H9 (cell line): ENCODE results near the gene MYBBP1A. TPM values are rescaled to one million over a fixed set of nuclear protein-coding genes. Genes with fewer than 3 reads are reported as not detected.

ENCODE experiments used
- DNase-seq: peaks from one replicate; pipeline ENCODE4 v3.0.0-alpha.2; 2017
- H2AFZ ChIP-seq: one replicate; pipeline ENCODE4 v1.6.1; 2013; ENCODE audit warnings: mild to moderate bottlenecking, low read length, control low read depth, moderate library complexity
- H2AK5ac ChIP-seq: 2 replicates; pipeline ENCODE4 v1.6.1; 2013; ENCODE audit warnings: low read length, control low read depth, mixed read lengths; ENCODE audit not compliant: insufficient read length
- H2BK120ac ChIP-seq: one replicate; pipeline ENCODE4 v1.6.1; 2013; ENCODE audit warnings: low read depth, mild to moderate bottlenecking, low read length, control low read depth, inconsistent platforms; ENCODE audit not compliant: poor library complexity, severe bottlenecking
- H2BK12ac ChIP-seq: 2 replicates; pipeline ENCODE4 v1.6.1; 2013; ENCODE audit warnings: low read length, control low read depth, mixed read lengths, low read depth; ENCODE audit not compliant: insufficient read length
- H2BK15ac ChIP-seq: 2 replicates; pipeline ENCODE4 v1.6.1; 2013; ENCODE audit warnings: low read depth, low read length, control low read depth
- H2BK20ac ChIP-seq: one replicate; pipeline ENCODE4 v1.6.1; 2013; ENCODE audit warnings: low read depth, mild to moderate bottlenecking, low read length, control low read depth, inconsistent platforms; ENCODE audit not compliant: poor library complexity, severe bottlenecking
- H2BK5ac ChIP-seq: 2 replicates; pipeline ENCODE4 v1.6.1; 2013; ENCODE audit warnings: low read length, control low read depth, mixed read lengths; ENCODE audit not compliant: insufficient read length
- H3K14ac ChIP-seq: 2 replicates; pipeline ENCODE4 v1.6.1; 2013; ENCODE audit warnings: low read length, control low read depth; ENCODE audit not compliant: insufficient read depth
- H3K18ac ChIP-seq: 2 replicates; pipeline ENCODE4 v1.6.1; 2013; ENCODE audit warnings: low read depth, mild to moderate bottlenecking, mixed read lengths, low read length, control low read depth; ENCODE audit not compliant: insufficient read length
- H3K23ac ChIP-seq: 2 replicates; pipeline ENCODE4 v1.6.1; 2013; ENCODE audit warnings: low read length, control low read depth, mixed read lengths, low read depth; ENCODE audit not compliant: insufficient read length
- H3K23me2 ChIP-seq: 2 replicates; pipeline ENCODE4 v1.6.1; 2013; ENCODE audit warnings: low read depth, mild to moderate bottlenecking, mixed read lengths, low read length, control low read depth; ENCODE audit not compliant: insufficient read length, poor library complexity, severe bottlenecking
- H3K27ac ChIP-seq: 2 replicates; pipeline ENCODE4 v1.5.1; 2013; ENCODE audit warnings: low read length, control low read depth, mixed read lengths, low read depth; ENCODE audit not compliant: insufficient read length
- H3K27me3 ChIP-seq: 2 replicates; pipeline ENCODE4 v1.6.1; 2013; ENCODE audit warnings: low read length, control low read depth, inconsistent platforms; ENCODE audit not compliant: insufficient read depth
- H3K4ac ChIP-seq: 2 replicates; pipeline ENCODE4 v1.6.1; 2013; ENCODE audit warnings: low read depth, mild to moderate bottlenecking, control low read depth, inconsistent platforms, low read length, moderate library complexity
- H3K4me1 ChIP-seq: 2 replicates; pipeline ENCODE4 v1.6.1; 2013; ENCODE audit warnings: low read length, control low read depth, inconsistent platforms; ENCODE audit not compliant: insufficient read depth
- H3K4me2 ChIP-seq: 2 replicates; pipeline ENCODE4 v1.6.1; 2013; ENCODE audit warnings: low read length, control low read depth, mixed read lengths; ENCODE audit not compliant: insufficient read length, insufficient read depth
- H3K56ac ChIP-seq: 2 replicates; pipeline ENCODE4 v1.6.1; 2013; ENCODE audit warnings: low read depth, mild to moderate bottlenecking, mixed read lengths, low read length, control low read depth; ENCODE audit not compliant: insufficient read length
- H3K79me1 ChIP-seq: 2 replicates; pipeline ENCODE4 v1.6.1; 2013; ENCODE audit warnings: low read depth, mild to moderate bottlenecking, moderate library complexity, low read length, control low read depth, inconsistent platforms; ENCODE audit not compliant: insufficient read depth, poor library complexity, severe bottlenecking
- H3K79me2 ChIP-seq: 2 replicates; pipeline ENCODE4 v1.6.1; 2013; ENCODE audit warnings: low read length, control low read depth, inconsistent platforms; ENCODE audit not compliant: insufficient read depth
- H3K9ac ChIP-seq: 2 replicates; pipeline ENCODE4 v1.6.1; 2013; ENCODE audit warnings: low read length, control low read depth, mixed read lengths; ENCODE audit not compliant: insufficient read length; ENCODE audit errors: extremely low read depth
- H3K9me3 ChIP-seq: one replicate; pipeline ENCODE4 v1.6.1; 2013; ENCODE audit warnings: low read depth, low read length, inconsistent platforms; ENCODE audit not compliant: control insufficient read depth
- H3T11ph ChIP-seq: one replicate; pipeline ENCODE4 v1.6.1; 2013; ENCODE audit warnings: mild to moderate bottlenecking, low read length, control low read depth, inconsistent platforms
- H4K20me1 ChIP-seq: one replicate; pipeline ENCODE4 v1.6.1; 2013; ENCODE audit not compliant: control insufficient read depth, insufficient read length, insufficient read depth
- H4K5ac ChIP-seq: 2 replicates; pipeline ENCODE4 v1.6.1; 2013; ENCODE audit warnings: low read depth, mild to moderate bottlenecking, mixed read lengths, low read length, control low read depth; ENCODE audit not compliant: insufficient read length
- H4K8ac ChIP-seq: replicated peaks from 2 replicates; pipeline ENCODE4 v1.6.1; 2013; ENCODE audit warnings: low read length, control low read depth, mixed read lengths, low read depth; ENCODE audit not compliant: insufficient read length
- H4K91ac ChIP-seq: 2 replicates; pipeline ENCODE4 v1.6.1; 2013; ENCODE audit warnings: low read depth, mild to moderate bottlenecking, moderate library complexity, mixed read lengths, low read length, control low read depth; ENCODE audit not compliant: insufficient read length
- H3K27ac Mint-ChIP-seq, 3 experiments: 2 replicates in 2 of 3; 3 replicates in 1 of 3; pipeline ENCODE4 v1.8.0; 2020 to 2021; ENCODE audit warnings: mixed read lengths in 3 of 3, mild to moderate bottlenecking in 1 of 3, moderate library complexity in 1 of 3
- H3K27me3 Mint-ChIP-seq: 2 replicates; pipeline ENCODE4 v1.8.0; 2021; ENCODE audit warnings: low read depth, mild to moderate bottlenecking, moderate library complexity, mixed read lengths
- H3K36me3 Mint-ChIP-seq, 3 experiments: 2 replicates in 2 of 3; 3 replicates in 1 of 3; pipeline ENCODE4 v1.8.0; 2020 to 2021; ENCODE audit warnings: low read depth in 3 of 3, mixed read lengths in 3 of 3; ENCODE audit not compliant: insufficient read depth in 1 of 3
- H3K4me1 Mint-ChIP-seq, 2 experiments: 2 replicates each; pipeline ENCODE4 v1.8.0; 2020; ENCODE audit warnings: mixed read lengths in 2 of 2
- H3K4me3 Mint-ChIP-seq, 2 experiments: 2 replicates in 1 of 2; 3 replicates in 1 of 2; pipeline ENCODE4 v1.8.0; 2020 to 2021; ENCODE audit warnings: mild to moderate bottlenecking in 2 of 2, mixed read lengths in 2 of 2, moderate library complexity in 1 of 2
- H3K9me3 Mint-ChIP-seq, 2 experiments: 2 replicates in 1 of 2; 3 replicates in 1 of 2; pipeline ENCODE4 v1.8.0; 2020; ENCODE audit warnings: mild to moderate bottlenecking in 2 of 2, mixed read lengths in 2 of 2, moderate library complexity in 1 of 2
- WGBS: extraction: QIAGEN DNeasy Blood & Tissue Kit; methylation state at CpG from one replicate; pipeline ENCODE4 v1.1.7; 2013; ENCODE audit warnings: missing lambda C conversion rate, low lambda C conversion rate, mixed read lengths; ENCODE audit not compliant: insufficient read length; ENCODE audit errors: extremely low coverage; 5-methylcytosine and 5-hydroxymethylcytosine counted together
- total RNA-seq: library from RNA; stranded (reverse); gene quantifications from 2 replicates; pipeline ENCODE4 v1.2.1, GENCODE V29; 2021
- TF ChIP-seq, protein P1 (sequence below): fragments of 200-600 bp; sonication (generic); conservative IDR thresholded peaks from 3 replicates; pipeline ENCODE4 v1.8.0; 2021; ENCODE audit warnings: antibody characterized with exemption, mild to moderate bottlenecking

MYBBP1A gene
- total RNA-seq, 1 experiment from 2014 or later = 181 TPM

DNA sequence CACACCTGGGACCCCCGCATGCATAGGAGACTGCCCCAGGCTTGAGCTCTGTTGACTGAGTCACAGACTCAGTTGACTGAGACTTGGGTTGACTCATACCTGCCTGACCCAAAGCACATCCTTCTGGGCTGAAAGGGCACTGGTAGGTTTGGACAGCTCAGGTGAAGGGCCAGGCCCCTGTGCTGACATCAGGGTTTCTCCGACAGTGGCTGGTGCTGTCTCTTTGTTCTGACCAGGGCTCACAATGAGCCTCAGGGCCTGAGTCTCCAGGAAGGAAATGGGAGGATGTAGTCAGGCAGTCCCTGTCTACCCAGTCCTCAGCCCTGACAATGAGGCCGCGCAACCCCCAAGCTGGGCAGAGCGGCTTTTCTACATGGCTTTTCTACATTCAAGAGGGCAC, 50.0 kb downstream of the MYBBP1A start:
- H4K5ac ChIP-seq = no peak overlapping the region
- H3K27ac ChIP-seq = no peak overlapping the region
- no peak overlapping the region for H2BK5ac ChIP-seq
- H3K27me3 ChIP-seq = peaks cover 9% of the 10 kb centered on the region
- no CpG with 5 or more reads among the region's 5 CpGs for WGBS
- no peak overlapping the region for H2AFZ ChIP-seq
- H2BK12ac ChIP-seq = no peak overlapping the region
- Mint-ChIP-seq H3K27me3 (peaks cover 46% of the 10 kb centered on the region), H3K36me3 (no peaks in the 10 kb centered on the region), H3K27ac (no peak overlapping the region), H3K4me3 (no peak overlapping the region), H3K9me3 (no peaks in the 10 kb centered on the region; a peak in 1 of 5 replicates), H3K4me1 (peaks cover 14 to 22% of the 10 kb centered on the region in 2 experiments)
- no peaks in the 10 kb centered on the region for H3K79me2 ChIP-seq
- no peaks in the 10 kb centered on the region for H4K20me1 ChIP-seq
- H2BK20ac ChIP-seq = no peak overlapping the region
- H2BK15ac ChIP-seq = no peak overlapping the region
- no peak overlapping the region for H3K56ac ChIP-seq
- peak; percentile 38 for DNase-seq
- H2BK120ac ChIP-seq = no peak overlapping the region
- H3K23me2 ChIP-seq = peaks cover under 1% of the 10 kb centered on the region
- H3K79me1 ChIP-seq = no peaks in the 10 kb centered on the region
- no peak overlapping the region for H3K9ac ChIP-seq
- no peak overlapping the region for H3K4ac ChIP-seq
- H3K4me2 ChIP-seq = no peak overlapping the region
- TF ChIP-seq, protein P1, sequence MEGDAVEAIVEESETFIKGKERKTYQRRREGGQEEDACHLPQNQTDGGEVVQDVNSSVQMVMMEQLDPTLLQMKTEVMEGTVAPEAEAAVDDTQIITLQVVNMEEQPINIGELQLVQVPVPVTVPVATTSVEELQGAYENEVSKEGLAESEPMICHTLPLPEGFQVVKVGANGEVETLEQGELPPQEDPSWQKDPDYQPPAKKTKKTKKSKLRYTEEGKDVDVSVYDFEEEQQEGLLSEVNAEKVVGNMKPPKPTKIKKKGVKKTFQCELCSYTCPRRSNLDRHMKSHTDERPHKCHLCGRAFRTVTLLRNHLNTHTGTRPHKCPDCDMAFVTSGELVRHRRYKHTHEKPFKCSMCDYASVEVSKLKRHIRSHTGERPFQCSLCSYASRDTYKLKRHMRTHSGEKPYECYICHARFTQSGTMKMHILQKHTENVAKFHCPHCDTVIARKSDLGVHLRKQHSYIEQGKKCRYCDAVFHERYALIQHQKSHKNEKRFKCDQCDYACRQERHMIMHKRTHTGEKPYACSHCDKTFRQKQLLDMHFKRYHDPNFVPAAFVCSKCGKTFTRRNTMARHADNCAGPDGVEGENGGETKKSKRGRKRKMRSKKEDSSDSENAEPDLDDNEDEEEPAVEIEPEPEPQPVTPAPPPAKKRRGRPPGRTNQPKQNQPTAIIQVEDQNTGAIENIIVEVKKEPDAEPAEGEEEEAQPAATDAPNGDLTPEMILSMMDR = no peak
- no peaks in the 10 kb centered on the region for H3K9me3 ChIP-seq
- H4K91ac ChIP-seq = no peak overlapping the region
- H3K18ac ChIP-seq = no peak overlapping the region
- no peak overlapping the region for H4K8ac ChIP-seq
- no peak overlapping the region for H3T11ph ChIP-seq
- H3K14ac ChIP-seq = no peak overlapping the region; the same call in 1 of the 2 replicates
- no peak overlapping the region for H3K23ac ChIP-seq
- no peaks in the 10 kb centered on the region for H3K4me1 ChIP-seq
- H2AK5ac ChIP-seq = no peak overlapping the region
